ENCODE results near the gene PALD1. TPM values are rescaled to one million over a fixed set of nuclear protein-coding genes. Genes with fewer than 3 reads are reported as not detected.

The PALD1 gene
- polyA plus RNA-seq, 1 experiment: 0.17 TPM

DNA sequence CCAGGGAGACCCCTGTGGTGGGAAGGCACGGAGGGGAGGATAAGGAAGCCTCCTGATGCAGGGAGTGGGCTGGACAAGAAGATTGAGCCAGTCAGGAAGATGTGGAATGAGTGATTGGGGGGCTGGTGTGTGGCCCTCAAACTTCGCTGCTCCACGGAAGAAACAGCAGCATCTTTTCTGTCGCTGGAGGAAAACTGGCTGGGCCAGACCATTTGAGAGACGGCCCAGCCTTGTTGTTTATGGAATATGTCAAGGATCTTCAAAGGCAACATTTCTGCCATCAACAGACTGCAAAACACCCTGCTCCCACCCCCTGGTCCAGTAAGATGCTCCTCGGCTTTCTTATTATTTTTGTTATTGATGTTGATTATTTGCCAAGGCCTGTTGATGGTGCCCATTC is 29.4 kb downstream of the PALD1 start:
- POLR2A ChIA-PET: no interaction called here
- TF ChIP-seq, protein P1, sequence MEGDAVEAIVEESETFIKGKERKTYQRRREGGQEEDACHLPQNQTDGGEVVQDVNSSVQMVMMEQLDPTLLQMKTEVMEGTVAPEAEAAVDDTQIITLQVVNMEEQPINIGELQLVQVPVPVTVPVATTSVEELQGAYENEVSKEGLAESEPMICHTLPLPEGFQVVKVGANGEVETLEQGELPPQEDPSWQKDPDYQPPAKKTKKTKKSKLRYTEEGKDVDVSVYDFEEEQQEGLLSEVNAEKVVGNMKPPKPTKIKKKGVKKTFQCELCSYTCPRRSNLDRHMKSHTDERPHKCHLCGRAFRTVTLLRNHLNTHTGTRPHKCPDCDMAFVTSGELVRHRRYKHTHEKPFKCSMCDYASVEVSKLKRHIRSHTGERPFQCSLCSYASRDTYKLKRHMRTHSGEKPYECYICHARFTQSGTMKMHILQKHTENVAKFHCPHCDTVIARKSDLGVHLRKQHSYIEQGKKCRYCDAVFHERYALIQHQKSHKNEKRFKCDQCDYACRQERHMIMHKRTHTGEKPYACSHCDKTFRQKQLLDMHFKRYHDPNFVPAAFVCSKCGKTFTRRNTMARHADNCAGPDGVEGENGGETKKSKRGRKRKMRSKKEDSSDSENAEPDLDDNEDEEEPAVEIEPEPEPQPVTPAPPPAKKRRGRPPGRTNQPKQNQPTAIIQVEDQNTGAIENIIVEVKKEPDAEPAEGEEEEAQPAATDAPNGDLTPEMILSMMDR (IDR thresholded peaks at IDR 0.05; ENCODE audit: low read depth, low read length): no peak
- H3K27ac ChIP-seq (ENCODE audit: low read depth, low read length): no peak overlapping the region
- H3K27me3 ChIP-seq (ENCODE audit: control insufficient read depth, insufficient read depth, low read length): peaks cover 12% of the 10 kb centered on the region
- CTCF ChIA-PET: no interaction called here
- no peaks in the 10 kb centered on the region for H3K9me3 ChIP-seq (ENCODE audit: control insufficient read depth, insufficient read depth, low read length)
- DNase-seq (ENCODE audit: low read depth, low spot score): no peak
- no peak overlapping the region for H3K4me3 ChIP-seq (ENCODE audit: low read depth, low read length)

DNA sequence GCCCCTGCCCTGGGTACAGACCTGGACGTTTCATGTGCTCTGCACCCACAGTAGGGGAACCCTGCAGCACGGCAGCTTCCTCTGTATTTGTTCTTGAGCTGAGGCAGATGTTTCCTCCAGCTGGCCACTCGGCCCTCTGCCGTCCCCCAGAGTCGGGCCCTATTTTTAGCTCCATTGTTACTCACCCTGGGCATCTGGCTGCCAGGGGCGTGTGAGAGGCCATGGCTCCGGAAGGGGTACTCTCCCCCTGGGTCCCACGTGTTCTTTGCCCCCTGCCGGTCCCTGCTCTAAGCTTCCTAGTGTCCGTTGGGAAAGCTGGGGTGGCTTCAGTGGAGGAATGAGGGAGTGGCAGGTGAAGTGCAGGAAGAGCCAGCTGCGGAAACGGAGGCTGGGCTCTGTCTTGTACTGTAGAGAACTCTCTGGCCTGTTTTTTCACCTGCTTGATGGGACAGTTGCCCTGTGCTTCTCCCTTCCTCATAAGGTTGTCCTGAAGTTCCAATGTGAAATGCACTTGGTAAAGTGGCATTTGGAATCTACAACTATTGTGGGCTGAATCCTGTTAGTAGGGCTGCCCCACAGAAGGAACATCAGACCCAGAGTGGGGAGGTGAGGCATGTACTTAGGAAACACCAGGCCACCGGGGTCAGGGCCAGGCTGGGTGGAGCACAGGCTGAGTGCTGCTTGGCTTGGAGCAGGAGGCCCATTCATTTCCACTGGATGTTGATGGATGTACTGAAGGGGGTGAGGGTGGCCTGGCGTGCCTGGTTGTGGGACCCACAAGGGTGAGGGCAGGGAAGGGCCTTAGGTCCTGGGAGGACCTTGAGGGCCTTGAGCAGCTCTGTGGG is 30.6 kb downstream of the PALD1 start:
- CTCF ChIA-PET: no interaction called here
- H3K27ac ChIP-seq (ENCODE audit: low read depth, low read length): no peak overlapping the region
- TF ChIP-seq, protein P1 (IDR thresholded peaks at IDR 0.05; ENCODE audit: low read depth, low read length): peak; percentile 13; the same call in 1 of the 2 replicates
- no peak overlapping the region for H3K4me3 ChIP-seq (ENCODE audit: low read depth, low read length)
- H3K9me3 ChIP-seq (ENCODE audit: control insufficient read depth, insufficient read depth, low read length): no peaks in the 10 kb centered on the region
- H3K27me3 ChIP-seq (ENCODE audit: control insufficient read depth, insufficient read depth, low read length): peaks cover 14% of the 10 kb centered on the region
- no peak for DNase-seq (ENCODE audit: low read depth, low spot score)
- POLR2A ChIA-PET: interaction anchor here (0.7 to 0.8 kb wide), 2 partner anchors 9 to 19 kb away, joined by 3 to 5 read pairs; no protein-coding TSS in a partner anchor

DNA sequence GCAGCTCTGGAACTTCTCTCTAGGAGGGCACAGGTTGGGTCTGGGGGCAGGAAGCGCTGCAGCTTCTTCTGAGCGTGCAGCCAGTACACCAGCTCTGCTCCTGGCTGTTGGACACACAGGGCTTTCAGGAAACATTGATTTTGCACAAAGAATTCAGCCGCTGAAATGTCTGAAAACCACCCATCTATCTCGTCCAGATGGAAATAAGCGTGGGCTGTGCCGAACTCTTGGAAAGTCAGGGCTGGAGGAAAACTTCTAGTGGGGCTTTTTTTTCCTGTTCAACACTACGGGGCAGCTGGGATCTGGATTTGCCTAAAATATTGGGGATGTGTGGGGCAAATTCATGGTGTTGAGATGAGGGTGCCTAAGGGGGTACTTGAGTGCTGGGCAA is 31.2 kb downstream of the PALD1 start:
- CTCF ChIA-PET: no interaction called here
- Histone ChIP-seq H3K27ac (ENCODE audit: low read depth, low read length) (no peak overlapping the region), H3K4me3 (ENCODE audit: low read depth, low read length) (no peak overlapping the region), H3K27me3 (ENCODE audit: control insufficient read depth, insufficient read depth, low read length) (peaks cover 14% of the 10 kb centered on the region), H3K9me3 (ENCODE audit: control insufficient read depth, insufficient read depth, low read length) (no peaks in the 10 kb centered on the region)
- POLR2A ChIA-PET: no interaction called here
- no peak for DNase-seq (ENCODE audit: low read depth, low spot score)
- TF ChIP-seq, protein P1 (IDR thresholded peaks at IDR 0.05; ENCODE audit: low read depth, low read length): no peak

DNA sequence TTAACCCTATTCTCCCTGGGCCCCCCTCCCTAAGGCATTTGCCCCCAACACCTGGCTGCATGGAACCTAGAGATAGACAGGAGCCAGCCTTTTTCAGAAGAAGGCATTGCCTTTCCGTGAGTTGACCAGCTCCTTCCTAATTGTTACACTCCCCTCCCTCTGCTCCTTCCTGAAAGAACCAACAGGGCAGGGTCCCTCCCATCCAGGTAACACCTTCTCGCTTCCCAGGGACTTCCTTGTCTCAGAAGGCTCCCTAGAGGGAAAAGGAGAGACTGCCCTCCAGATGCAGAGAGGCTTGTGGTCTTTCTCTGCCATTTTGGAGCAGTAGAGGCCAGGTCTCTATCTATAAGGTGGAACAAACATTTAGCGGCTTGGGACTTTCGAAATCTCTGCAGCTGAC is 31.9 kb downstream of the PALD1 start:
- POLR2A ChIA-PET: no interaction called here
- Histone ChIP-seq H3K9me3 (ENCODE audit: control insufficient read depth, insufficient read depth, low read length) (no peaks in the 10 kb centered on the region), H3K27ac (ENCODE audit: low read depth, low read length) (no peak overlapping the region), H3K27me3 (ENCODE audit: control insufficient read depth, insufficient read depth, low read length) (peaks cover 19% of the 10 kb centered on the region), H3K4me3 (ENCODE audit: low read depth, low read length) (no peak overlapping the region)
- no peak for DNase-seq (ENCODE audit: low read depth, low spot score)
- CTCF ChIA-PET: no interaction called here
- TF ChIP-seq, protein P1 (IDR thresholded peaks at IDR 0.05; ENCODE audit: low read depth, low read length): no peak

DNA sequence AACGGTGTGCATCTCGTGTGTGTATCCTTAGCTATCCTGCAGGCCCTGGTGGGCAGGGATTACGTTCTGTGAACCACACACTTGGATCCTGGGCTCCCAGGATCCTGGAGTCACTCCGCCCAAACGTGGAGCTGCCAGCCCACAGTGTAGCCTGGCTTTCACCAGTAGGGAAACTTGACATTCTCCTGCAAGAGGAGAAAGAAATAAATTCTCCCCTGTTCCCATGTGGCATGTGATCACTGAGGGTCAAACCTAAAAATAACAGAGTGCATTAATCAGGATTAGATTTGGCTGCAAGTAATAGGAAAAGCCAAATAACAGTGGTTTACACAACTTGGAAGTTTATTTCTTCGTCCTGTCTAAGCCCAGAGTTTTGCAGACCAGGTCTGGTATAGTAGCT is 32.3 kb downstream of the PALD1 start:
- H3K9me3 ChIP-seq (ENCODE audit: control insufficient read depth, insufficient read depth, low read length): no peaks in the 10 kb centered on the region
- DNase-seq (ENCODE audit: low read depth, low spot score): no peak
- H3K27ac ChIP-seq (ENCODE audit: low read depth, low read length): no peak overlapping the region
- ChIA-PET POLR2A (no interaction called here), CTCF (no interaction called here)
- H3K27me3 ChIP-seq (ENCODE audit: control insufficient read depth, insufficient read depth, low read length): peaks cover 20% of the 10 kb centered on the region
- no peak overlapping the region for H3K4me3 ChIP-seq (ENCODE audit: low read depth, low read length)
- TF ChIP-seq, protein P1 (IDR thresholded peaks at IDR 0.05; ENCODE audit: low read depth, low read length): no peak

All from AG04450 (cell line).